HFFc6 (cell line): ENCODE measurements around the gene POU2F1. TPM values are rescaled to one million over a fixed set of nuclear protein-coding genes. Genes with fewer than 3 reads are reported as not detected.

ENCODE experiments used
- DNase-seq: peaks from one replicate; pipeline ENCODE4 v3.0.0-alpha.2; 2018
- H3K27ac Mint-ChIP-seq: 2 replicates; pipeline ENCODE4 v1.8.0; 2020; ENCODE audit warnings: mild to moderate bottlenecking, mixed read lengths
- H3K27me3 Mint-ChIP-seq: 2 replicates; pipeline ENCODE4 v1.8.0; 2021; ENCODE audit warnings: mild to moderate bottlenecking, moderate library complexity, mixed read lengths; ENCODE audit not compliant: insufficient read depth
- H3K36me3 Mint-ChIP-seq: 2 replicates; pipeline ENCODE4 v1.8.0; 2021; ENCODE audit warnings: low read depth, mixed read lengths
- H3K4me1 Mint-ChIP-seq: 2 replicates; pipeline ENCODE4 v1.8.0; 2020; ENCODE audit warnings: low read depth, mixed read lengths
- H3K4me3 Mint-ChIP-seq: 2 replicates; pipeline ENCODE4 v1.8.0; 2020; ENCODE audit warnings: mild to moderate bottlenecking, moderate library complexity, mixed read lengths
- H3K9me3 Mint-ChIP-seq: 2 replicates; pipeline ENCODE4 v1.8.0; 2020; ENCODE audit warnings: mild to moderate bottlenecking, mixed read lengths
- total RNA-seq, 6 experiments: library from RNA; stranded (reverse); fragmentation: NEBNext Ultra II Directional; extraction: Animal tissue kit (Norgen Biotek cat#: 25700); gene quantifications; 2 replicates in 1 of 6; 3 replicates in 5 of 6; pipeline ENCODE4 v1.2.3, GENCODE V29; 2021
- TF ChIP-seq, protein P1 (sequence below): fragments of 200-600 bp; sonication (generic); IDR thresholded peaks from 2 replicates; pipeline ENCODE4 v1.5.0; 2021; ENCODE audit warnings: antibody characterized with exemption, mild to moderate bottlenecking

Gene POU2F1
- total RNA-seq, 6 experiments from 2014 or later, result 3.4 to 6.6 (median 4.4) TPM

DNA sequence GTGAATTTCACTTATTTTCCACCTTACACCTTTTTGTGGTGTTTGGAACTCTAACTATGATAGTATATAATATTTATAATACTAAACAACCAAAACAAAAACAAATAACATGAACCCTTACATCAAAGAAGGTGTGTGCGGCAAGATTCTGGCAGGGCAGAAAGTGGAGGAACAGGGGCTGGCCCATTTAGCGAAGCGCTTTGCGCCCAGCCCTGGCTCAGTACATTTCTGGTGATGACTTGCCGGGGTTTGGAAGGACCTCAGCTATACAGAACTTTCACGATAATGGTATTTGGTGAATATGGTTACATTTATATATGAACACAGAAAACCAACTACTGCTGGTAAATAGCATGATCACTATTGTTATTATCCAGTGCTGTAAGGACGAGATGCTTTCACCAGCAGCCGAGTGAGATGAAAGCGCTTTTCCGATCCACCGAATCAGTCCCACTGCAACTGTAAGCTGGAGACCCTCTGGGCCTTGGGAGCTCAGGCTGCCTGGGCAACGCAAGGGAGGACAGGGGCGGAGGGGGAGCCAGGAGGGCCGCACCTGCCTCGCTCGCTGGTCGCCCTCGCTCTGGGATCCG is 233.7 kb downstream of the POU2F1 start:
- H3K27me3 Mint-ChIP-seq, result peaks cover 25% of the 10 kb centered on the region
- DNase-seq, result no peak
- peak overlapping the region; percentile 77 for H3K4me3 Mint-ChIP-seq
- TF ChIP-seq, protein P1, sequence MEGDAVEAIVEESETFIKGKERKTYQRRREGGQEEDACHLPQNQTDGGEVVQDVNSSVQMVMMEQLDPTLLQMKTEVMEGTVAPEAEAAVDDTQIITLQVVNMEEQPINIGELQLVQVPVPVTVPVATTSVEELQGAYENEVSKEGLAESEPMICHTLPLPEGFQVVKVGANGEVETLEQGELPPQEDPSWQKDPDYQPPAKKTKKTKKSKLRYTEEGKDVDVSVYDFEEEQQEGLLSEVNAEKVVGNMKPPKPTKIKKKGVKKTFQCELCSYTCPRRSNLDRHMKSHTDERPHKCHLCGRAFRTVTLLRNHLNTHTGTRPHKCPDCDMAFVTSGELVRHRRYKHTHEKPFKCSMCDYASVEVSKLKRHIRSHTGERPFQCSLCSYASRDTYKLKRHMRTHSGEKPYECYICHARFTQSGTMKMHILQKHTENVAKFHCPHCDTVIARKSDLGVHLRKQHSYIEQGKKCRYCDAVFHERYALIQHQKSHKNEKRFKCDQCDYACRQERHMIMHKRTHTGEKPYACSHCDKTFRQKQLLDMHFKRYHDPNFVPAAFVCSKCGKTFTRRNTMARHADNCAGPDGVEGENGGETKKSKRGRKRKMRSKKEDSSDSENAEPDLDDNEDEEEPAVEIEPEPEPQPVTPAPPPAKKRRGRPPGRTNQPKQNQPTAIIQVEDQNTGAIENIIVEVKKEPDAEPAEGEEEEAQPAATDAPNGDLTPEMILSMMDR, result no peak
- no peak overlapping the region for H3K27ac Mint-ChIP-seq
- no peaks in the 10 kb centered on the region for H3K9me3 Mint-ChIP-seq
- peaks cover 5% of the 10 kb centered on the region; the same call in 1 of the 2 replicates for H3K4me1 Mint-ChIP-seq
- no peaks in the 10 kb centered on the region for H3K36me3 Mint-ChIP-seq

DNA sequence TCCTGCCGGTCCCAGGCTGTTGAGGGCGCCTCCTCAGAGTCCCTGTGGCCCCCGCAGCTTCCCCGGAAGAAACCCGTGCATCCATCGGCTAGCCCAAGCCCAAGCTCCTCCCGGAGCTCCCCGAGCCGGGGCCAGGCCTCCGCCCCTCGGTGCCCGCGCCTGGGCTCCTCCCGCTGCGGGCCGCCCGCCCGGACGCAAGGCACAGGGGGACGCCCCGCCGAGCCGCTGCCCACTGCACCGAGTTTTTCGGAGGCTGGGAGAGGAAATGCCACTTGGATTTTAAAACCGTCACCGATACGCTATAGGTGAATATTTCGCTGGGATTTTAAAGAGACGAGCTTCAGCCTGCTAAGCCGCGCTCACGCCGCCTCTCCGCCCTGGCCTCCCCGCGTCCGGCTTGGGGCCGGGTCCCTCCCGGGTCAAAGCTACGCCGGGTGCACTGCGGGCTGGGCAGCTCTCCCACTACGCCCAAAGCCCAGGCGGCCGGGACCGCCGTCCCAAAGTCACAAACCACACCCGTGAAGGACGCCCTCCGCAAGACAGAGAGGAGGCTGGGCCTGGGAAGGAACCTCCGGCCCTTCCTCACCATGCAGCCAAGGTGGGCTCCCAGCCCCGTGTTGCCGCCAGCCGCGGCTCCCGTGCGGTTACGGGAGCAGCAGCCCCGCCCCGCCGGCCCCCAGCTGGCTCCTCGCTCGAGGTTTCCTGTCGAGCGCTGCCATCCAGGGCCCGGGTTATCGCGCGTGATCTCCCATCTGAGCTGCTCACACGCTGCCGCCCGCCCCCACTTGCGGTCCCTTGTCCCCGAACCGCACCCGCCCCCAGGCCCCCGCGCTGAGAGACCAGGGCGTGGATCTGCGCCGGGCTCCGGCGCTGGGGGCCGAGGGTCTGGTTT is 234.5 kb downstream of the POU2F1 start:
- no peak overlapping the region for H3K27ac Mint-ChIP-seq
- H3K9me3 Mint-ChIP-seq, result no peaks in the 10 kb centered on the region
- H3K4me3 Mint-ChIP-seq, result peak overlapping the region; percentile 82
- no peaks in the 10 kb centered on the region for H3K36me3 Mint-ChIP-seq
- no peak for DNase-seq
- H3K4me1 Mint-ChIP-seq, result peaks cover 5% of the 10 kb centered on the region; the same call in 1 of the 2 replicates
- TF ChIP-seq, protein P1, result no peak
- H3K27me3 Mint-ChIP-seq, result peaks cover 31% of the 10 kb centered on the region

DNA sequence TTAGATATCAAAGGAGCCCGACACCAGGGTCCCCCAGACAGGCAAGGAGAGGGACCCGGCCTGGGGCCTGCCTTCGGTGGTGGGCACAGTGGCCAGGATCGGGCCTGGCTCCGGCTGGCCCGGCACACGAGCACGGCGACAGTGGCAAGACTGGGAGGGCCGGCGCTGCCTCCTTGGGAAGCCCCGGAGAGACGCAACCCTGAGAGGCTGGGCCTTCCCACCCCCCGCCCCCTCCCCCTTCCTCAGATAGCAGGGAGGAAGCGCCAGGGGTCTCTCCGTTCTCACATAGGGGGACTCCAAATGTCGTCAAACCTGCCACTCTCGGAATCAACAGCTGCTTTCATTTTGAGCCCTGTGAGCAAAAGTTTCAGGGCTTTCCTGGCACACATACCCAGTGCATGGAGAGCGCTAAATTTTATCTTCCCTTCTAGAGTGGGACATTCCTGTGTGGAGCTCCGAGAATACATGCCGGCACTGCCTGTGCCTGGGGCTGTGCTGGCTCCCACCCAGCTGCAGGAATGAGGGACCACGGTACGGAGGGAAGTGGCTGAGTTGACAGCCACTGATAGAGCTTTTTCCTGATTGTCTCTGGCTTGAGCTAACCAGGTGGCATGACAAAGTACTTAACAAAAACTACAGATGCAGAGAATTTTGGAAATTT is 235.2 kb downstream of the POU2F1 start:
- DNase-seq, result no peak
- no peak overlapping the region for H3K27ac Mint-ChIP-seq
- TF ChIP-seq, protein P1, result no peak
- H3K9me3 Mint-ChIP-seq, result no peaks in the 10 kb centered on the region
- peak overlapping the region; percentile 82 for H3K4me3 Mint-ChIP-seq
- peaks cover 32% of the 10 kb centered on the region for H3K27me3 Mint-ChIP-seq
- H3K4me1 Mint-ChIP-seq, result peaks cover 5% of the 10 kb centered on the region; the same call in 1 of the 2 replicates
- no peaks in the 10 kb centered on the region for H3K36me3 Mint-ChIP-seq

DNA sequence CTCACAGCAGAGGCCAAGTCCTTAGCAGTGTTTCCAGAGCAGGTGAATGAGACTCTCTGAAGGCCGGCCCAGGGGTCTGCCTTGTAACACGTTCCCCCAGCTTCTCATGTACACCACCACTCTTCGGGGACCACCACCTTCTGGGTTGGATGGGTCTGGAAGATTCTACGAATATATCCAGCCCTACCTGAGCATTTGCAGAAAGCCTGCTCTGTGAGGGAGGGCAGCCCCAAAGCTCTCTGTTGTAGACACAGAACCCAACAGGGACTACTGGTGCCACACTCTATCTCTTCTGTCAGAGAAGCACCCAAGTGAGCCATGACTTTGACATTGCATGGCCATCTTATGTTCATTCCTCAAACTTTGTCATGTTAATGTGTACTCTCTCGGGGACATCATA is 235.8 kb downstream of the POU2F1 start:
- Mint-ChIP-seq H3K9me3 (no peaks in the 10 kb centered on the region), H3K27me3 (peaks cover 28% of the 10 kb centered on the region), H3K4me1 (peaks cover 5% of the 10 kb centered on the region; the same call in 1 of the 2 replicates), H3K4me3 (peak overlapping the region; percentile 82; the same call in 1 of the 2 replicates), H3K27ac (no peak overlapping the region), H3K36me3 (no peaks in the 10 kb centered on the region)
- TF ChIP-seq, protein P1, result no peak
- DNase-seq, result no peak

DNA sequence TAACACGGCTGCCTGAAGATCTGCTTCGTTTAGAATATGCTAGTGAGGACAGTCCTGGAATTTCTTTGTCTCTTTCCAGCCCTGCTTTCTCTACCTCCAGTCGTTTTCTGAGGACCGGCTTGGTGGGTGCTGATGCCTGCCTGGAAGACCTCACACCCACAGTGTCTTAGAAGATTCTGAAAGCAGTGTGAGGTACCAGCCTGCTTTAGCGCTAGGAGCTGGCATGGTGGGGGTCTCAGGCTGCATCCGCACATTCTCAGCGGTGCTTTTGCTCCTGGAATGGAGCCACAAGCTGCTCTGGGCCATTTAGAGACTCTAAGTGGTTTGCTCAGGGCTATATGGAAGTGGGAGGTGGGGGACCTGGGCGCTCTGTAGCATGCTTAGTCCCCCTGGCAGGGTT is 236.2 kb downstream of the POU2F1 start:
- Mint-ChIP-seq H3K36me3 (no peaks in the 10 kb centered on the region), H3K4me3 (no peak overlapping the region), H3K4me1 (peaks cover 5% of the 10 kb centered on the region; the same call in 1 of the 2 replicates), H3K27ac (no peak overlapping the region), H3K9me3 (no peaks in the 10 kb centered on the region), H3K27me3 (peaks cover 26% of the 10 kb centered on the region)
- TF ChIP-seq, protein P1, result no peak
- no peak for DNase-seq
